ENCODE data around the gene ZDHHC6.
"Not testable (repeated sequence)": the region's sequence is repeated elsewhere in the genome, so short reads cannot be mapped to it uniquely, and the experiment has no call there.

ZDHHC6 gene, protein sequence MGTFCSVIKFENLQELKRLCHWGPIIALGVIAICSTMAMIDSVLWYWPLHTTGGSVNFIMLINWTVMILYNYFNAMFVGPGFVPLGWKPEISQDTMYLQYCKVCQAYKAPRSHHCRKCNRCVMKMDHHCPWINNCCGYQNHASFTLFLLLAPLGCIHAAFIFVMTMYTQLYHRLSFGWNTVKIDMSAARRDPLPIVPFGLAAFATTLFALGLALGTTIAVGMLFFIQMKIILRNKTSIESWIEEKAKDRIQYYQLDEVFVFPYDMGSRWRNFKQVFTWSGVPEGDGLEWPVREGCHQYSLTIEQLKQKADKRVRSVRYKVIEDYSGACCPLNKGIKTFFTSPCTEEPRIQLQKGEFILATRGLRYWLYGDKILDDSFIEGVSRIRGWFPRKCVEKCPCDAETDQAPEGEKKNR

DNA sequence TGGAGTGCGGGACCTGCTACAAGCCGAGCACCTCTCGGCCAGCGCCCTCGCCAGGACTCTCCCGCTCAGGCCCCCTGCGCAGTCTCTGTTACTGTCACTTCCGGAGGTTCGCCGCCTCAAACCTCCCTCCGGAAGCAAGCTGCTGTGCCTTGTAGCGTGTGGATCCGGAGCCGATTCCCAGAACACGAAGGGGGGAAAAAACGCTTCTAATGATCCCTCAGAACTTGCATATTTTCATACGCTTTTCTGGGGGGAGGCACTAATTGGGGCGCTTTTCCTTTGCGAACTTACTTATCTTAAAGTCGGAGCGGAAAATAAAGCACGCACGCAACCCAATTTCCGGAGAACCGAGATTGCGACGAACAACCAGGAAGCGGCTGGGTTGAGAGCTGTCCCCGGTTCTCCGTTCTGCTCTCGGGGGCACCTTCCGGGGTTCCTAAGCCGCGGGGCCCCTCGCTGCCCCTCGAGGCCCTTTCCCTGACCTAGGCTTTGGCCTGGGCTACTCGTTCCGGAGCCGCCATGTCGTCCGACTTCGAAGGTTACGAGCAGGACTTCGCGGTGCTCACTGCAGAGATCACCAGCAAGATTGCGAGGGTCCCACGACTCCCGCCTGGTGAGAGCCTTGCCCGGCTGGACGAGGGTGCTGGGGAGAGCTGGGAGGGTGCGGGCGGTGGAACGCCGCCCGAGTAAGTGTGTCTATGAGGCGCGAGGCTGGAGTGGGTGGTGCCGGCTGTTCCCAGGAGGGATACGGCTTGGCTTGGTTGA lies at the start of gene ZDHHC6, which contains the start of gene VTI1A:
TSS of gene ZDHHC6 (minus strand) at position 60 of the 765 bp plus-strand sequence. CDS start 1,478 bp downstream, outside the sequence.
TSS of gene VTI1A (plus strand) at position 361 of the 765 bp plus-strand sequence. CDS start at position 520, 159 bp downstream.
- peak; percentile 61 for DNase-seq

DNA sequence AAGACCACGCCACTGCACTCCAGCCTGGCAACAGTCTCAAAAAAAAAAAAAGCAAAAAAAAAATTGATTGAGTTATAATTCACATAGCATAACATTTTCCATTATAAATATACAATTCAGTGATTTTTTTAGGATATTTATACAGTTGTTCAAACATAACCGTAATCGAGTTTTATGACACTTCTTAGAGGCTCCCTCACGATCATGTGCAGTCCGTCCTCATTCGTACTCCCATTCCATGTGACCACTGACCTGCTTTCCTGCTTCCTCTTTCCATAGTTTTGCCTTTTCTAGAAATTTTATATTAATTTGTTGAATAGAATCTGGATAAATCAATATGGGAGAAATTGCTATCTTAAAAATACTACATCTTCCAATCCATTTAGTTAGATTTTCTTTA lies 46.0 kb upstream of the ZDHHC6 start:
- no peak for DNase-seq

DNA sequence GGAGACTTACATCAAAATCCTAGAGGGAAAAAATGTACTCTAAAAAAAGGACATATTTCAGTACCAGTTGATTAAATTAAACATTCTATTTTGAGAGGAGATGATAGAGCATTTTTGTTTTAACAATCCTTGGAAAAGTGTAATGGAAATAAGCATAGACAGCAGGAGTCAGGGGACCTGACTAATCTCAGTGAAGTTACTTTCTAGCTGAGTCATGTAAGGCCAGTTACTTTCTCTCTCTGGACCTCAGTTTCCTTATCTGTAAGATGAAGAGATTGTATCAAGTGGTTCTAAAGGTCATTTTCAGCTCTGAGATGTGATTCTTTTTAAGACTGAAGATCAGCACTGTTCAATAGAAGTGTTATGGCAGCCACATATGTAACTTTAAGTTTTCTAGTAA lies 44.4 kb upstream of the ZDHHC6 start:
- DNase-seq = no peak

DNA sequence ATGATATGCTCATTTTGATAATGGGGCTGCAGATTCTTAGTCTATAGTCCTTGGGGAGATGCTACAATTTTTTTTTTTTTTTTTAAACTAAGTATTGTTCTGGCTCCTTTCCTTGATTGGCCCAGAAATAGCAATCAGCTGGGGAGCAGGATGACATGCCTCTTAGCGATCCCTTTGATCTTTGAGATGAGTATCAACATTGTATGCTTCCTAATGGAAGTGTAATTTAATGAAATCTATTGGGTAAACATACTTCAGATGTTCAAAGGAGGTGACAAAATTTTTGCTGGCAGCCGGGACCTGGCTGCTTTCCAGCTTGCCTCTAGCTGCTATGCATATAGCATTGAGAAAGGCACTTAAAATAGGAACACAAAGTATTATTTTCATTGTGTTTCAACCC lies 43.8 kb upstream of the ZDHHC6 start:
- DNase-seq = no peak

DNA sequence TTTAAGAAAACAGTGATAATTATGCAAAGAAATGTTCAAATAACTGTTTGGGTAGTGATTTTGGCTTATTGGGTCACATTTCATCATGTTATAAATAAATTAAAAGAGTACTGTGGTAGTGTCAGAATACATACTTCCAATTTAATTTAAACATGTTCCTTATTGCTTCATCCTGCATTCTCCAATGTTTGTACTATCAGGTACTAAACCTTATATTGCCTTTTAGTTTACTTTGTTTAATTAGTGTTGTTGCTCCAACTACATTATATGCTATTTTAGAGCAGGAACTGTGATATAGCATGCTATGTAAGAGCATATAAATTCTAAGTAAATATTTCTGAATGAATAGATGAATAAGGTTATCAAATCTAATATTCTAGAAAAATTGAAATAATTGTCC lies 41.2 kb upstream of the ZDHHC6 start:
- DNase-seq = no peak

DNA sequence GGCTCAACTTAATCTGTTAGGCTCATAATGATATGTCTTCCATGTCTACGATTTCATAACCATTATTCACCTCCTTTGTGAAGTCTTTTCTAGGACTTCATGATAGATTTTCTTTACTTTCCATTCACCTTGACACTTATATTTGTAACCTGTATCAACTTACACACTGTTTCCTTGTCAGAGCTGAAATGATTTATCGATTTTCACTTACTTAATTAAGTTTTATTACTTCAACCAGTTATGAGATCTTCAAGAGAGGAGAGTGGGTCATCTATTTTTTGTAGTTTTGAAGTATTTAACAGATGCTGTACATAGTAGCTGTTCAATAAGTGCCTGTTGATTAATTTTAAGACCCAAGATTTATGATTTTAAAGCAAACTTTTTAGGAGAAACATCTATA lies 37.7 kb upstream of the ZDHHC6 start:
- no peak for DNase-seq

DNA sequence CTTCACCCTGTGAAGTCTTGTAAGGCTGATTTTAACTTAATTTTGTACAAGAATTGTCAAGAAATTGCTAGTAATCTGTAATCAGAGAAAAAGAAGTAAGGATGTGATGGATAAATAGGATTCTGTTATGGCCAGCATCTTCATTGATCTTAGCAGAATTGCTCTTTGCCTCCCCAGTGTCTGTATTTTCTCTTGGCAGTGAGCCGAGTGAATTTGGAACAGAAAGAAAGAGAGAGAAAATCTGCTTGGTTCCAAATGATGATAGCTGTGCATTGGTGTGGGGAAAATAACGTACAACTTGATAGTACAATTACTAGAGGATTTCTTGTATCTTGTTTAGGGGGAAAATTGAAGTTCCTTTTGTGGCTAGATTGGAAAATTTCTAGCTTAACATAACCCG lies 34.9 kb upstream of the ZDHHC6 start:
- no peak for DNase-seq

DNA sequence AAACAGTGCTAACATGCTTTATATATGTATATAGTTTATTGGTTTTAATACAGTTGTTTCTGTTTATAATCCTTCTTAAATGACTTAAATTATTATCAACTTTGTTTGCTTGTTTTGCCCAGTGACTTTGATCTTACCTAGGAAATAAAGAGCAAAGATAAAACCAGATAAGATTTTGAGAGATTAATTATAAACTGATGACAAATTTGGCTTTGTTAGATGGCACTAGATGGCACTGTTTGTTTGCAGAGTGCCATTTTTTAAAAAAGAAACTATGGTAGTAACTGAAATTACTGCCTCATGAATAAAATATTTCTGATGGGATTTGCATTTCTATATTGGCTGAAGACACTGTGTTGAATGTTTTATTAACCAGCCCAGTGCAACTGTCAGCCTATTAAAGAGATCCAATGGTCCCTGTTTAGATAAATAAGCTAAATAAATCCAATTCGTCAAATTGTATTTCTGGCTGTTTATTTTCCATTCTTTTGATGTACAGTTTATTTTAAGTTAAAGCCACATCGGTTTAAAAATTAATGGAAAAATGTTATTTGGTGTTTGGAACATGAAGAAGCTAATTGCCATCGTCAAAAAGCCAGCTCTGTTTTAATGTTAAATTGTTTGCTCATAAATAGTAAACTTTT lies 29.0 kb upstream of the ZDHHC6 start:
- no peak for DNase-seq

DNA sequence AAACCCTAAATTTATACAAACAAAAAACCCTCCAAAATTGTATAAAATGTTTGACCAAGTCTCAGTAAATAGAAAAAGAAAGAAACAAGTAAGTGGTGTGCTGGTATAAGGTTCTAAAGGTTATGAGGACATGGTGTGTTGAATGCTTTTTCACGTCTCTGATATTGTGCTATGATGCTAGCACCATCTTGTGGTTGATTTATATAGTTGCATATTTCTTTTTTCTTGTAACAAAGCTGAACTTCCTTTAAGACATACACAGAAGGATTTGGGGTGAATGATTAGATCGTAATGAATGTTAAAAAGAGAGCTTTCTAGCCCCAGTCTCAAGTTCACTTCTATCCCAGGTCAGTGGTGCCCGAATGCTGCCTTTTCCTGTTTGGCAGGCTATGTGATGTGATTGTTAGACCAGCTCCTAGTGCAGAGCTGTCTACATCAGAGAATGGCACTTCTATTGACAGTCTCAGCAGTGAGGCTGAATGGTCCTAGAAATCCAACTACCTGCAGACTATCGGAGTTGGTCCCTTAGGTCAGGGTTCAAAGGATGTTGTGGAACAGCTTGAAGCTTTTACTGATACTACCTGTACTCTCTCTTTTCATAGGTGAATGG lies 25.3 kb upstream of the ZDHHC6 start:
- DNase-seq = peak; percentile 17

DNA sequence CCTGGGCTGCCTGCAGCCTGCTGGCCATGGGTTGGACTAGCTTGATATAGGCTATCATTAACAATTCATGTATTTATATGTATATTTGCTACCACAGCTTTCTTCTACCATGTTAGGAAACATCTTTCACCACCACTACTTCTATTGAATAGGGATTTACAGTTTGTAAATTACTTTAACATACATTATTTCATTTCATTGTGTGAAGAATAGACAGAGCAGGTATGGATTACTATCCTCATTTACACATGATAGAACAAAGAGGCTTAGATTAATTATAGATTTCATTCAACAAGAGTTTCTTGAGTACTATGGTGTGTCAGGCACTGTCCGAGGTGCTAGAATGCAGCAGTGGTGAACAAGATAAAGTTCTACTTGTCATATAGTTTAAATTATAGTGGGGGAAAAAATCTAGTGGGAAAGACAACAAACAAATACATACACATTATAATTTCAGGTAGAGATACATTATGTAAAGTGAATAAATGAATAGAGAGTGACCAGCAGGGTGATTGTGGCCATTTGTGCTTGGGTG lies 20.9 kb upstream of the ZDHHC6 start:
- DNase-seq = no peak

DNA sequence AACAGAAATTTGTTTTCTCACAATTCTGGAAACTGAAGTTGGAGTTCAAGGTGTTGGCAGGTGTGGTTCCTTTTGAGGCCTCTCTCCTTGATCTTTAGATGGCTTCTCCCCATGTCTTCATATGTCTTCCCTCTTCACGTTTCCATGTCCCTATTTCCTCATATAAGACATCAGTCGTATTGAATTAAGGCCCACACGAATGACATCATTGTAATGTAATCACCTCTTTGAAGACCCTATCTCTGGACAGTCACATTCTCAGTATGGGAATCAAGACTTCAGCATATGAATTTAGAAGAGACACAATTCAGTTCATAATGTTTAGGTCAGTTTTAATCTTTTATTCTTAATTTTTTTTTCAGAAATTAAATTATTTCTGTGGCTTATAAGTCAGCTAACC lies 20.1 kb upstream of the ZDHHC6 start:
- no peak for DNase-seq

DNA sequence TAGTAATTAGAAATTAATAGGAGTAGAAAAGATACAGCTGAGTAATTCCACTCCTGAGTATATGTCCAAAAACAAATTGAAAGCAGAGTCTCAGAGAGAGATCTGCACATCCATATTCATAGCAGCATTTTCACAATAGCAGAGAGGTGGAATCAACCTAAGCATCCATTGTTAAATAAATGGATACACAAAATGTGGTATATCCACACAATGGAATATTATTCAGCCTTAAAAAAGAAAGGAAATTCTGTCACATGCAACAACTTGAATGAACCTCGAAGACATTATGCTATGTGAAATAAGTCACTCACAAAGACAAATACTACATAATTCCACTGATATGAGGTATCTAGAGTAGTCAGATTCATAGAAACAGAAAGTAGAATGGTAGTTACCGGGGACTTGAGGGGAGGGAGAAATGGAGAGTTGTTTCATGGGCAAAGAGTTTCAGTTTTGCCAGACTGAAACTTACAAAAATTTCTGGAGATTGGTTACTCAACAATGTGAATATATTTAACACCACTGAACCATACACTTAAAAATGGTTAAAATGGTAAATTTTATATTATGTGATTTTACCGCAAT lies 18.7 kb upstream of the ZDHHC6 start:
- DNase-seq = no peak

DNA sequence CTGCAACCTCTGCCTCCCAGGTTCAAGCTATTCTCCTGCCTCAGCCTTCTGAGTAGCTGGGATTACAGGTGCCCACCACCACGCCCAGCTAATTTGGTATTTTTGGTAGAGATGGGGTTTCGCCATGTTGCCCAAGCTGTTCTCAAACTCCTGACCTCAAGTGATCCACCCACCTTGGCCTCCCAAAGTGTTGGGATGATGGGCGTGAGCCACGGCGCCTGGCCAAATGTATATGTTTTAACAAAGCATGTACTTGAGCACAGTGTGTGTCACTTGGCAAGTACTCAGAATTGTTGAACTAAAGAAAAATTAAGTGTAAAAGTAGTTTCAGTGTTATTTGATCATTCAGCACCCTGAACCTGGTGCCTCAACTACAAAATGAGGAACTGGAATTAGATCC lies 17.4 kb upstream of the ZDHHC6 start:
- not testable (repeated sequence) for DNase-seq

DNA sequence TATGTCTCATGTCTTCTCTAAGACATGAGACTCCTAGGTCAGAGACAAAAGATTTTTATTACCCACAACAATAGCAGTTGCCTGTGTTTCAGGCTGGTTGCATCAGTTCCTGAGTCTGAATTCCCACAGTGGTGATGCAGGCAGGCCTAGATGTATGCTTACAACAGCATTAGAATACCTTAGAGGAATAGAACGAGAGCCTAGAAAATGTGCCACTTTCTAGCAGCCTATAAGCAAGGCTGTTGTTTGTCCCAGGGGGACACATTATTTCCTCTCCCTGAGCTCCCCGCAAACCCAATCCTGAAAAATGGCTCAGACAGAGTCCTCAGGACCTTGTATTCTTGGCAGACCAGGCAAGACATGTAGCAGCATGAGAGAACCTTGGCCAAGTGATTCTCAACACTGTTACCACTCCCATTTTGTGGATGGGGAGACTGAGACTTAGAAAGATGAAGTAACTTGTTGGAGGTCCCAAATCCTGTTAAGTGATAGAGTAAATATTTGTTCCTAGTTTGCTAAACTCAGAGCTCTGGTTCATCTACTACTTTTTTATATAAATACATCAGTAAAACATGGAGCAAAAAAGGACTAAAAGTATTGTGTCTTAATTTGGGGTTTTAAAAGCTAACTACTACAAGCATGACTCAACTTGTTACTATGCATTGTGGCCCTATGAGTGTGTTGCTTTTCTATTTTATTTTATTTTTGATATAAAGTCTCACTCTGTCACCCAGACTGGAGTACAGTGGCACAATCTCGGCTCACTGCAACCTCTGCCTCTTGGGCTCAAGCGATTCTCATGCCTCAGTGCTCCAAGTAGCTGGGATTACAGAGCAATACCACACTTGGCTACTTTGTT lies 14.5 kb upstream of the ZDHHC6 start:
- DNase-seq = no peak

DNA sequence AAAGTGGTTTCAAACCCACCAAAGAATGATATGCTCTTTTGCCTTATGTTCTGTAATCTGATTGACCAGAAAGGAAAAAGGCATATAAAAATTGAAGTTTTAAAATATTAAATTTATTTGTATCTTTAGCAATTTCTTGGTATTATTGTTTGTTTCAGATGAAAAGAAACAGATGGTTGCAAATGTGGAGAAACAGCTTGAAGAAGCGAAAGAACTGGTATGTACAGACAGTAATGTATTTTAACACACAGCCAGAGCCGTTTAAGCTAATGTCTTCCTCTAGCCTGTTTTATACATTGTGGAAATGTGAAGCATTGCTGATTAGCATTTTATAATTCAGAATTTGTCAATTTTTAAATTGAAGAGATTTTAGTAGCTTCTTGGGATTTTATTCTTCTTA lies 13.7 kb upstream of the ZDHHC6 start:
- no peak for DNase-seq

DNA sequence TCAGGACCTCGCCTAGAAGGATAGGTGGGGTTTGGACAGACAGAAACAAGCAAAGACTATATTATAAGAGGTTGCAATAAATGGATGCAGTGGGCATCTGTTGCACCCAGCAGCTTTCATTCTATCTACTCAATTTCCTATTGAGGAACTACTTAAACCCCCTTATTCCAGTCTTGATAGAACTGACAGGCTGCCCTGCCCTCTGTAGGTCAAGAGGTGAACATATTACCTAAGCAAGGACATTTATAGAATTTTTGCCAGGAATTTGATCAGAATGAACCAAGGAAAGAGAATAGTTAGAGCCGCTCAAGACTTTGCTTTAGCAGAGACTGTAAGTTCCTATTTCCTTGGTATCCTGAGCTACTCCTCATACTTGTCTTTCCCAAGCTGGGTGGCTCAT lies 9.8 kb upstream of the ZDHHC6 start:
- DNase-seq = no peak

DNA sequence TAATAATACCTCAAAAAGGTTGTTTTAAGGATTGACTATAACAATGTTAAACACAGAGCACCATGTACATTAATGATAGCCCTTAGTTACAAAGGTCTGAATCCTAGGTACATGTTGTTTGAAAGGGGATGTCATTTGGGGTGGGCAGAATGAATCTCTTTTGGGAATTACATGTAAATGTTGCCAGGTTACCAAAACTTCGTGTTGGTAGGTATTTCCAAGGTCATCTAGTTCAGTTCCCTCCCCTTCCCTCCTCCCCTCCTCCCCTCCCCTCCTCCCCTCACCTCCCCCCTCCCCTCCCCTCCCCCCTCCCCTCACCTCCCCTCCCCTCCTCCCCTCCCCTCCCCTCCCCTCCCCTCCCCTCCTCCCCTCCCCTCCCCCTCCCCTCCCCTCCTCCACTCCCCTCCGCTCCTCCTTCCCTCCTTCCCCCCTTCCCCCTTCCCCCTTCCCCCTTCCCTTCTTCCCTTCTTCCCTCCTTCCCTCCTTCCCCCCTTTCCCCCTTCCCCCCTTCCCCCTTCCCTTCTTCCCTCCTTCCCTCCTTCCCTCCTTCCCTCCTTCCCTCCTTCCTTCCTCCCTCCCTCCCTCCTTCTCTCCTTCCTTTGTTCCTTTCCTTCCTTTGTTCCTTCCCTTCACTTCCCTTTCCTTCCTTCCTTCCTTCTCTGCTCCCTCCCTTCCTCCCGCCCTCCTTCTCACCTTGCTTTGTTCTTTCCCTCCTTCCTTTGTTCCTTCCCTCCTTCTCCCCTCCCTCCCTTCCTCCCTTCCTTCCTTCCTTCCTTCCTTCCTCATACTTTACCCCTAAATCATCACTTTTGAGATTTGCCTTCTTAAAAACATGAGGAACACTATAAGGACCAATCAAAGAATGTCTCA lies 8.4 kb upstream of the ZDHHC6 start:
- DNase-seq = no peak

DNA sequence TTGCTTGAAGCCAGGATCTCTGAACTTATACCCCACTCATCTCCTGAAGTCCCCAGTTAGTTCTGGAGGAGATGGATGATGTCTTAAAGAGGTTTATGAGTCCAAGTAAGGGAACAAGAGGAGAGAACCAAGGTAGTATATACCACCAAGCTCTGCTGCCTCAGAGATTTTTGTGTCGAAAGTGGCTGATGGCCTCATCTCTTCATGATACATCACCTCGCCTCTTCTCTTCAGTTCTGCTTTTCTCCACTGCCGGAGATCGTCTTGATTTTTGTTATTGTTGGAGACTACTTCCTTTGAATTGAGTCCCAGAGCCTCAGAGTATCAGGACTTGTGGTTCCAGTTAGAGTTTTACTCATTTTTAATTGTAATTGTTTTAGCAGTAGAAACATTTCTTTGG lies 2.2 kb upstream of the ZDHHC6 start:
- DNase-seq = no peak

DNA sequence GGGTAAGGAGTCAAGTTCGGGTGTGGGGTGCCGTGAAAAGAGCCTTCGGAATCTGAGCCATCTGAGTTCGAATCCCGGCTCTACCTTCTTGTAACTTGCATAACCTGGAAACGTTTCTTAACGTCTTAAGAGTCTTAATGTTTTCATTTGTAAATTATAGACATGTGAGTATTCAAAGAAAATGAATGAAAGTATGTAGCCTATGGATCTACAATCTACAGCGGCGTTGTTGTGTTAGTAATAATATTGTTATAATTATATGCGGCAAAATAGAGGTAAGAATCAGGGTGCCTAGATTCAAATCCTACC lies 860 bp upstream of the ZDHHC6 start:
- DNase-seq = no peak

DNA sequence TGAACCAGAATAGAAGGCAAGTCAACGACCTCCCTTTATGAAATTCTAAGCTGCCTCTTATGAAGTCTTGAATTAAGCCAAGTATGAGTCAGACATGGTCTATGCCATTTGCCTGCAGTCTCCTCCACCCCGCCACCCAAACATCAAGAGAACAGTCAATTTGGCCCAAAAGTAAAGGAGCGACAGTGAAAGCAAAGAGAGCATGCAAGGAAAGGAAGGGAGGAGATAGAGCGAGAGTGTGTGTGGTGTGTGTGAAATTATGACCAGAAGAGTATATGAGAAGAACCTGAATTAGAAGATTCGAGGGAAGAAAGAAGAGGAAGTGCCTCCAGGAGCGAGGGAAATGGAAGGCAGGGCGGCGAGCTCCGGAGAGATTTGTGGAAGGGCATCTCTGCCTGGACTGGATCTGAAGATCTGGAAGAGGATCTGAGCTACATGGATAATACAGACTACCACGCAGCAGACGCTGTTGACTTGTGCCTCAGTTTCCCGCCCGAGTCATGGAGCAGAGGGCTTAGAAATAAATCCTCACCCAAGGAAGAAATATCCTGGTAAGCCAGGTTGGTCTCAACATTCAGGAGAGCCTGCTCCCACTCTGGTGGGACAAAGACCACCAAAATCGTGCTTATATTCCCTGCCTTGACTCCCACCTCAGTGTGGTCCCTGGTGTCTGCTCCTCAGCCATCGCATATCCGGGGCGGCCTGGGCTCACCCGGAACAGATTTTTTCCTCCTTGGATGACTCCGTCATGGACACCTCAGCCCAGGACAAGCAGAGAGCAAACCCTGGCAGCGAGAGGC lies 459 bp downstream of the ZDHHC6 start:
- DNase-seq = no peak

Measured in GDM1 (cell line).